Memory B cell (primary cell): Measurements from ENCODE around the gene PPP4R2.

Experiments
- ATAC-seq: fragments of 150-1000 bp; cut with Tn5 transposase; 2 replicates; pipeline ENCODE4 v1.10.0; 2021; ENCODE audit warnings: low read depth, mild to moderate bottlenecking, moderate library complexity
- DNase-seq, 2 donors: peaks; one replicate each; pipeline ENCODE4 v3.0.0; 2022; ENCODE audit warnings: low spot score in 2 of 2
- H3K27ac Mint-ChIP-seq: one replicate; pipeline ENCODE4 v1.8.0; 2022; ENCODE audit warnings: mild to moderate bottlenecking, moderate library complexity, mixed read lengths
- H3K27me3 Mint-ChIP-seq: one replicate; pipeline ENCODE4 v1.8.0; 2022; ENCODE audit warnings: mixed read lengths
- H3K36me3 Mint-ChIP-seq: one replicate; pipeline ENCODE4 v1.8.0; 2022; ENCODE audit warnings: mild to moderate bottlenecking, mixed read lengths
- H3K4me1 Mint-ChIP-seq: one replicate; pipeline ENCODE4 v1.8.0; 2022; ENCODE audit warnings: mixed read lengths
- H3K4me3 Mint-ChIP-seq: one replicate; pipeline ENCODE4 v1.8.0; 2022; ENCODE audit warnings: mild to moderate bottlenecking, moderate library complexity, mixed read lengths
- H3K9me3 Mint-ChIP-seq: one replicate; pipeline ENCODE4 v1.8.0; 2022; ENCODE audit warnings: mixed read lengths

The PPP4R2 gene

DNA sequence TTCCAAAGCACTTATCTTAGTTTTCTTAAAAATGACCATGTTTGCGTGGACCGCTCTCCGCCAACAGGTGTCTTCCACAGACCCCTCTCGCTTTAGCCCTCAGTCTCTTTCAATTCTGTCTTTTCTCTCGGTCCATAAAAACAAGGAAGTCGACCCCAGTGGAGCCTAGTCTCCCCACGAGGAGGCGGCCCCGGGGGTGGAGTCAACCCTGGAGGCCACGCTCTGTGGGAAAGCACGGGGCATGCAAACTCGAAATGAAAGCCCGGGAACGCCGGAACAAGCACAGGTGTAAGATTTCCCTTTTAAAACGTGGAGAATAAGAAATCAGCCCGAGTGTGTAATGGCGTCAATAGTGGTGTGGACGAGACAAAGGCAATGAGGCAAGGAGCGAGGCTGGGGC lies 113.9 kb downstream of the PPP4R2 start:
- Mint-ChIP-seq H3K36me3 (no peaks in the 10 kb centered on the region), H3K27ac (no peak overlapping the region), H3K4me1 (no peaks in the 10 kb centered on the region), H3K4me3 (no peak overlapping the region), H3K27me3 (peaks cover 6% of the 10 kb centered on the region), H3K9me3 (no peaks in the 10 kb centered on the region)
- no peak for ATAC-seq
- DNase-seq = no peak

DNA sequence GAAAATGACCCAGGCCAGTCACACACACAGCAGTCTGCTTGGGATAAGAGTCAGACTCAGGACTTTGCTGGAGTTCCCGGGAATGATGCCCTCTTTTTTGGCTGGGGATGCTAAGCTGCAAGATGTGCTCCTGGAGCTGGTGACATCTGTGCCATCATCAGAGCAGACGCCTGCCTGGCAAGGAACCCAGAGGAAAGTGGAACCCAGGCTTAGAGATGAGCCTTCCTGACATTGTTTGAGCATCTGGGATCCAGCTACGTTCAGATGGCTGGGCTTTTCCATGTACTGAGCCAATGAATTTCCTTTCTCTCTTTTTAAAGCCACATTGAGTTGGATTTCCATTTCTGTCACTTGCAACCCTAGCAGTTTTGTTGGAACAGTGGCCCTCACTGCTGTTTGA lies 118.1 kb downstream of the PPP4R2 start:
- no peak overlapping the region for H3K27ac Mint-ChIP-seq
- H3K27me3 Mint-ChIP-seq = peaks cover 5% of the 10 kb centered on the region
- H3K9me3 Mint-ChIP-seq = no peaks in the 10 kb centered on the region
- ATAC-seq (no peak), DNase-seq (no peak)
- no peaks in the 10 kb centered on the region for H3K36me3 Mint-ChIP-seq
- H3K4me1 Mint-ChIP-seq = no peaks in the 10 kb centered on the region
- no peak overlapping the region for H3K4me3 Mint-ChIP-seq

- Mint-ChIP-seq H3K4me3 (no peak overlapping the region), H3K4me1 (no peaks in the 10 kb centered on the region), H3K27ac (no peak overlapping the region), H3K27me3 (peaks cover 2% of the 10 kb centered on the region), H3K36me3 (no peaks in the 10 kb centered on the region), H3K9me3 (no peaks in the 10 kb centered on the region)
- ATAC-seq (no peak), DNase-seq (no peak)
Measured at GRCh38 chr3:73115806-73116205, 119.2 kb downstream of the PPP4R2 start.
